GM18498 (cell line): ENCODE data around the gene LSM10.

Source experiments
- ATAC-seq: cut with Tn5 transposase; IDR thresholded peaks from one replicate; pipeline ENCODE4 v1.9.1; 2021; ENCODE audit warnings: mild to moderate bottlenecking, moderate library complexity; ENCODE audit not compliant: unreplicated experiment

Gene LSM10

DNA sequence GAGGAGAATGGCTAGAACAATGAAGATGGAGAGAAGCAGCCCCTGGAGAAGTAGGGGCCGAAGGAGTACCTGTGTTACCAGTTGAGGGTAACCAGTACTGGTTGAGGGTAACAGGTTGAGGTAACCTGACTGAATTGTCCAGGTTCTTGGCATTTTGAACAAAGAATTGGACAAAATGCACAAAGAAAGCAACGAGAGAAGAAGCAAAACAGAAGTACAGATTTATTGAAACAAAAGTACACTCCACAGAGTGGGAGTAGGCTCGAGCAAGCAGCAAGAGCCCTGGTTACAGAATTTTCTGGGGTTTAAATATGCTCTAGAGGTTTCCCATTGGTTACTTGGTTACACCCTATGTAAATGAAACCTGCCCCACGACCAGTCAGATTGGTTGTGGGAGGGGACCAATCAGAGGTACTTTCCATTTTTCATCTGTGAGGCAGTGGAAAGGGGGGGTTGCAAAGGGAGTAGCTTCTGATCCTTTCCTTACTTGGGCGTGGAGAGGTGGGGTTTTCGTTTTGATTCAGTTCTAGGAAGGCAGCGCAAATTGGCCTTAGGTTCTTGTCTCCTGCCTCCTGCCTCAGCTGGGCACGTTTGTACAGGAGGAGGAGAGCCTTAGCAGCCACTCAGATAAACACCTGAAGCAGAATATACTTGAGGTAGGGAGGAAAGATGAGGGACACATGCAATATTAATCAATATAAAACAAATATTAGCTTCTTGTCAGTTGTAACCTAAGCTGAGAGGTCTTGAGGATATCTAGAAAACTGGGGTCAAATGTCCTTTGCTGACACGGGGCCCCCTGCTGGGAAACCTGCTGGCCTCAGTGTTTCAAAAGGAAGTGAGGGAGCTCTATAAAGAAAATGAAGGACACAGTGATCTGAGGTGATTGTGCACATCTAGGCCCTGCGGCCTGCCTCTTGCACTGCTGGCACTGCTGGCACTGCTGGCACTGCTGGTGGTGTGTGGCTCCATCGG lies 14.3 kb upstream of the LSM10 start:
- ATAC-seq = no peak

DNA sequence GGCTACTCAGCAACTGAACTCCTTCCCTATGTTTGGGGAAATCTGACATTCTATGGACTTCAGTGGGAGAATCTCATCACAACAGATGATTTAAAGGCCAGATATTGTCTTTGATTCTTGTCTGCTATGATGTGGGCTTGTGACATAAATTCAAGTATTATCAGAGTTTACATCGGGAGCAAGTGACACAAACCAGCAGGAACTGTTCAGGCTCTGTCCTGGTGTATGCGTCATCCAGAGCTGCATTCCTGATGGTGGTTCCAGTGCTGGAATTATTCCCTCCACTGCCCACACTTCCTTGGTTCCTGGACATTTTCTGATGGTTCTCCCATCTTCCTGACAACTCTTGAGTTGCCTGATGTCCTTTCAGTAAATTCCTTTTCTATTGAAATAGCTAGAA lies 10.8 kb upstream of the LSM10 start:
- ATAC-seq = no peak

DNA sequence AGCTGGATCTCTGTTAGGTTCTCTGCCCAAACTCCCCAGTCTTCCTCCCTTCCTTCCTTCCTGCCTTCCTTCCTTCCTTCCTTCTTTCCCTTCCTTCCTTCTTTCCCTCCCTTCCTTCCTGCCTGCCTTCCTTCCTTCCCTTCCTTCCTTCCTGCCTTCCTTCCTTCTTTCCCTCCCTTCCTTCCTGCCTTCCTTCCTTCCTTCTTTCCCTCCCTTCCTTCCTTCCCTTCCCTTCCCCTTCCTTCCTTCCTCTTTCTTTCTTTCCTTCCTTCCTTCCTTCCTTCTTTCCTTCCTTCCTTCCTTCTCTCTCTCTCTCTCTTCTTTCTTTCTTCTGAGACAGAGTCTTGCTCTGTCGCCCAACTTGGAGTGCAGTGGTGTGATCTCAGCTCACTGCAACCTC lies 8.7 kb upstream of the LSM10 start:
- ATAC-seq = no peak

- no peak for ATAC-seq
These were observed 4.8 kb upstream of the LSM10 start for GRCh38 chr1:36402504-36402890.

DNA sequence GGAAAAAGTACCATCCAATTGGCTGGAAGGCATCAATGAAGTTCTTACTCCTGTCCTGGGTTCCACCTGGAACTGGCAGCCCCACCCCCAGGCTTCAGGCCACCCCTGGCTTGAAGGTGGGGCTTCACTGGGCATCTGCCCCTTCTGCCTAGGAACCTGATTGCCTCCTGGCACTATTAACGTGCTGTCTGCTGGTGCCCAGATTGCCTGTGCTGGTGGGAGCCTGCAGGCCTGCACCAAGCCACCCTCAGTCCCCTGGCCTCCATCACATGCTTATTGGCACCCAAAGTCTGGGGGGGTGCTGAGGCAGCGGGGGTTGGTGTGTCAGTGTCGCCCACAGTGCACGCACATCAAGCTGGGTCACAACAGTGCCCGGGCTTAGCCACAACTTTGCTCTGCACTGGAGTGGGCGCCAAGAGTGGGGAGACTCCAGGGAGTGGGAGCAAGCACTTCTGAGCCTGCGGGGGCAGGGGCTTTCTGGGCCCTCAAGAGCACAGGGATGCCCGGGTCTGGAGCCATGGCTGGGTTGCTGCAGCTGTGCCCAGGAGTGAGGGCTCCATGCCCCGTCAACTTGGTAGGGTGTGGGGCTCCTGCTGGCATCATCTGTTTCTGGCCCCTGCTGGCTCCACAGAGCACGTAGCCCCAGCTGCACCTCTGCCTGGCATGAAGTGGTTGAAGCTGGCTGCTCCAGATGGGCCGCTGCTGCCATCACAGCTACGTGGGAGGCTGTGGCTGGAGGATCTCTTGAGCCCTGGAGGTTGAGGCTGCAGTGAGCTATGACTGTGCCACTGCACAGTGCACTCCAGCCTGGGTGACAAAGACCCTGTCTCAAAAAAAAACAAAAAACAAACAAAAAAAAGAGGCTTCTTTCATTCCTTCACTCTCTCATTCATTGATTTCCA lies 4.1 kb upstream of the LSM10 start:
- no peak for ATAC-seq

DNA sequence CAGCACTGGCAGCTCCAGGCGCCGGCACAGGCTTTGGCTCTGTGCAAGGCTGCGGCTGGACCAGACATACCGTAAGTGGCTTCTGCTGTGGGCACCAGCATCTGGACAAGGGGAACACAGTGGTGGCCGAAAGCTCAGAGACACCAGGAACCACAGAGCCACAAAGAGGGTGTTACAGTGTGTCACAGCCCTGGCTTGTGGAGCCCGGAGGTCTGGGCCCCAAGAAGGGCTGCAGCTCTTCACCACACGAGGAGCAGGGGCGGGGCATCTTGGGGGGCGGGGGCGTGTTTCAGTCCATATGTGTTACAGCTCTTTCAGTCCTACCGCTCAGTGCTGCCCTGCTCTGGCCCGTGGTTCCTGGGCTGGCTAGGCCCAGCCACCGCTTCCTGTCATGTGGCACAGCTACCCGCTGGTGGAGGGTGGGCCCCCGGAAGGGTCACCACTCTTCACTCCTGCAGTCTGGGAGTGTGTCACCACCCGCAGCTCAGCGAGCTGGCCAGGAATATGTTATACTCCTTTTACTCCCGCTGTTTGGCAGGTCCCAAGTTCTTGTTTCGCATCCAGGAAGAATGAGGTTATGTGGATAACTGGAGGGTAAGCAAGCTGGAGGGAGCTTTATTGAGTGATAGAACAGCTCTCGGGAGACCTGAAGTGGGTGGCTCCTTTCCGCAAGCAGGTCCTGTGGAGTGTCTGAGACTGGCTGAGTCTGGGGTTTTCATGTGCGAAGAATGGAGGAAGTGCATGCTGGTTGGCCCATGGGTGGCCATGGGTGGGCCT lies 3.3 kb upstream of the LSM10 start:
- ATAC-seq = peak; percentile 36

GRCh38 chr1:36400514-36400824 lies 2.8 kb upstream of the LSM10 start:
- no peak for ATAC-seq

DNA sequence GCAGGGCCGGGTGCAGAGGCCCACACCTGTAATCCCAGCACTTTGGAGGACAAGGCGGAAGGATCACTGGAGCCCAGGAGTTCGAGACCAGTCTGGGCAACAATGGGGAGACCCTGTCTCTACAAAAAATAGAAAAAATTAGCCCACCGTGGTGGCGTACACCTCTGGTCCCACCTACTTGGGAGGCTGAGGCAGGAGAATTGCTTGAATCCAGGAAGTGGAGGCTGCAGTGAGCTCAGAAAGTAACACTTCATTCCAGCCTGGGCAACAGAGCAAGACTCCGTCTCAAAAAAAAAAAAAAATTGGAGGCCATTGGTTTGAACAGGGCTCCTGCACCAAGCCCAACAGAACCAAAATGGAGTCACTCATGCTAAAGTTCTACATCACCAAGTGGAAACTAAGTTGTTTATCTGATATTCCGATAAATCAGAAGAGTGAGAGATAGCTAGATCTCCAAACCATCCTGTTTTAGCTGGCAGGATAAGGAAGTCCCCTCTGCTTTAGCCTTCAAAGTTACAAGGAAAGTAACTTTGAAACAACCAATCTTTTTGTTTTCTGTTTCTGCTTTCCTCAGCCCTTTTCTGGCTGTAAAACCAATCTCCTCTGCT lies 766 bp upstream of the LSM10 start:
- ATAC-seq = no peak

DNA sequence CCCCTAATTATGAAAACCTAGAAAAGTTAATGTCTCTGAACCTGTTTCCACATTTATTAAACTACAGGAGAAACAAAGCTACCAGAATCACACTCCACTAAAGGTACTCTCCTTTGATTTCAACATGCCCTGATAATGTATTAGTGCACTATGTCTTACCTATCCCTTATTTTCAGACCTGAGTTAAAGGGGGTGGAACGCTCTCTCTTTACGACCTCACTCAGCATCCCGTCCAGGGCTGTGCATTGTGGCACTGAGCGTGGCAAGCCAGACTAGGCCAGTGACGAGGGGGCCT lies 678 bp downstream of the LSM10 start:
- ATAC-seq = peak; percentile 34

GRCh38 chr1:36396359-36396758 lies 1.3 kb downstream of the LSM10 start:
- no peak for ATAC-seq

DNA sequence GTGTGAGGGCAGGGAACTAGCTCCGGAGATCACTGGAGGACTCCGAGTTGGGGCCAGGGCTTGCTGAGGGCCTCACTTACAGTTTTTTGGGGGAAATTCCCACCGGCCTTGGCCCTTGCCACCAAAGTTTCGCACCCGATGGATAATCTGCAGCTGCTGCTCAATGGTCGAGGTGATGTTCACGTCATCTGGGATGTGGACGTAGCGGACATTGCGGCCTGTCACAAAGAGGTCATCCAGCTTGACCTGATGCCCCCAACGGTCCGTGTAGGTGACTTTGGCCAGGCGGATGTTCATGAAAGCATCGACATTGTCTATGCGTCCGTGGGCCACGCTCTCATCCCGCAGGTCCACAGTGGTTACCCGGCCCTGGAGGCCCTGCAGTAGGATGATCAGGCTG lies 4.0 kb downstream of the LSM10 start:
- ATAC-seq = no peak

GRCh38 chr1:36392836-36393235 lies 4.9 kb downstream of the LSM10 start:
- no peak for ATAC-seq

DNA sequence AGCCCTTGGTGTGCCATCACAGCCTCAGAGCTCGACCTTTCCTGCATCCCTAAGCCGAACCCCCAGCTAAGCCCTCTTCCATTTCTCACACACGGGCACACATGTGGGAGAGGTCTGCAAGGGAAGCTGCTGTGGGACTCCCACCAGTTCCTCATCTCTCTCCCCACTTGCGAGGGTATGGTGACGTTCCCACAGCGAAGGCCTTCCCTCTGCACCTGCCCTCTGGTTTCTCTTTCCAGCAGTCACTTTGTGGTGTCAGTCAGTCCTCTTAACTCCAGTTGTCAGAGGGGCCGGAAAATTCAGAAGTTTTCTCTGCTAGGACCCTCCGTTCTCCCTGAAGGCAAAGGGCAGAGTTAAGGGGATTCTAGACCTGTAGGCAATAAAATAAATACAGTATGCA lies 6.4 kb downstream of the LSM10 start:
- no peak for ATAC-seq

DNA sequence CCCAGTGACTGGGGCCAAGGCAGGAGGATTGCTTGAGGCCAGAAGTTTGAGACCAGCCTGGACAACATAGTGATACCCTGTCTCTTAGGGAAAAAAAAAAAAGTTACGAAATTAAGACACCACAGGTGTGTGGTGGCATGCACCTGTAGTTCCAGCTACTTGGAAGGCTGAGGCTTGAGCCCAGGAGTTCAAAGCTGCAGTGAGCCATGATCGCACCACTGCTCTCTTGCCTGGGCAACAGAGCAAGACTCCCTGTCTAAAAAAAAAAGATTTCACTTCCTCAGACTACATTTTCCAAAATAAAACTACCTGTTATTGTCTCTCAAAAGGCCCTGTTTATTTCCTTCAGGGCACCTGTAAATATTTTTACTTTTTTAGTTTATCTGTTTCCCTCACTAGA lies 7.3 kb downstream of the LSM10 start:
- no peak for ATAC-seq

DNA sequence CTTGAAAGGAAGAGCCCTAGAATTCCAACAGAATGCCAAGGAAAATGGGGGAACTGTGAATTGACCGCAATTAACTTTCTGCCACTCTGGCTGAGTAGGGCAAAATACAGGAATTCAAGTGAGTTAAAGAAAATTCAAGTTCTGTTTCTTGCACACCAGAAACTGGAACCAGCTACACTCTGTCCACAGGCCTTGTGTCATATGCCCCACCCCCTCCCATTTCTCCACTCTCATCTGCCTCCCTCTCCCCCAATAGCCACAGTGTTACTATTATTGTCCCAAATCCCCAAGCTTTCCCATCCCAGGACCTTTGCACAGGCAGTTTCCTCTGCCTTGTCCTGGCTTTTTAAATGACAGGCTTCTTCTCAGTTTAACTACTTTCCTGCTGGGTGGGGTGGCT lies 7.7 kb downstream of the LSM10 start:
- ATAC-seq = no peak

GRCh38 chr1:36389261-36389660 lies 8.4 kb downstream of the LSM10 start:
- ATAC-seq = no peak

- ATAC-seq = no peak
These were observed 10.4 kb downstream of the LSM10 start for GRCh38 chr1:36387141-36387949.

DNA sequence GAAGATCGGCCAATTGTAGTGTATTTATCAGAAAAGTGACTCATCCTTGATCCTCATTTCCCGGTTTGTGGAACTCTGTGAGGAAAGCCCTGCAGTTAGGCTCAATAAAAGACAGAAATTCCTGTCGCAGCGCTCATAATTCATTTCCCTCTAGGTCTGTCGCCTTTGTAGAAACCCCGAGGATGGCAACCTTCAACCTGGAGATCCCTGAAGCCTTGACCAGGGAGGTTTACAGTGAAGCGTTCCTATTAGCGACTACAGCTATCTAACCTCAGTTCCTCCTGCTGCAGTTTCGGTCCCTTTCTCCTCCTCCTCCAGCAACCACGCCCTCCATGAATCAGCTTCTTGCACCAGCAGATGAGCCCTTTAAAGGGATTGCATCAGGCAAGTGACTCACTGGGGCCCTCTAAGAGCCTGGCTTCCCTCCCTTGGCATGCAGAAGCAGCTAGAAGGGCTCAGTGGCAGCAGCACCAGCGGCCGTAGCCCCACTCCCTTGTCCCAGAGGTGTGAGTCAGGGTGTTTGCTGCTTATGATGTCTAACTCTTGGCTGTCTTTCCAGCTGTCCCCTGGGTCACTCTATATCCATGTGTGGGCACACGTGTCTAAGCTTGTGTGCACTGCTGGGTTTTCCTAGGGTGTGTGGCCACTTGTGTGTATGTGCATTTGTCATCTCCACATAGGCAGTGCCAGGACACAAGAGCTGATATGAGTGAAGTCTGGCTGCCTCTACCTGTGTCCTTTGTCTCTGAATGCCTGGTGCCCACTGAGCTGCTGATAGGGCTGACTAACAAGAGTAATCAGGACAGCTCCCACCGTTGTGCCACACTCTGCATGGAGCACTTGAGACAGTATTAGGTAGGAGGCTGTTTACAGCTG lies 11.2 kb downstream of the LSM10 start:
- peak; percentile 44 for ATAC-seq
